ENCODE results near the gene GSTK1.

Gene GSTK1

GRCh38 chr7:143315776-143316175, 52.5 kb downstream of the GSTK1 start, which contains the start of gene CLCN1:
Gene CLCN1 (plus strand): TSS chr7:143316111. CDS start chr7:143316213, 102 bp downstream.
- DNase-seq (ENCODE audit: low read depth): no peak
- no peak within 1 kb of the TSS for H3K4me3 ChIP-seq (ENCODE audit: low read depth, low read length)
- no peak for TF ChIP-seq CTCF (IDR thresholded peaks at IDR 0.05; ENCODE audit: control insufficient read depth, extremely low read depth, insufficient read depth)

- DNase-seq (ENCODE audit: low read depth): no peak
- no peak overlapping the region for H3K4me3 ChIP-seq (ENCODE audit: low read depth, low read length)
- no peak for TF ChIP-seq CTCF (IDR thresholded peaks at IDR 0.05; ENCODE audit: control insufficient read depth, extremely low read depth, insufficient read depth)
Measured at GRCh38 chr7:143316492-143316891, 53.3 kb downstream of the GSTK1 start.

GRCh38 chr7:143318661-143319060, 55.4 kb downstream of the GSTK1 start:
- H3K4me3 ChIP-seq (ENCODE audit: low read depth, low read length): no peak overlapping the region
- no peak for DNase-seq (ENCODE audit: low read depth)
- no peak for TF ChIP-seq CTCF (IDR thresholded peaks at IDR 0.05; ENCODE audit: control insufficient read depth, extremely low read depth, insufficient read depth)

Data from LNCaP clone FGC (cell line).